Measurements from ENCODE around the gene CLEC18B.
"Not testable (repeated sequence)": the region's sequence is repeated elsewhere in the genome, so short reads cannot be mapped to it uniquely, and the experiment has no call there.

Gene CLEC18B

GRCh38 chr16:74406600-74407361 is 14.5 kb downstream of the CLEC18B start:
- not testable (repeated sequence) for DNase-seq (ENCODE audit: low spot score)

GRCh38 chr16:74404148-74404933 is 16.9 kb downstream of the CLEC18B start:
- not testable (repeated sequence) for DNase-seq (ENCODE audit: low spot score)

GRCh38 chr16:74400238-74400637 is 21.0 kb downstream of the CLEC18B start:
- DNase-seq (ENCODE audit: low spot score), result not testable (repeated sequence)

- not testable (repeated sequence) for DNase-seq (ENCODE audit: low spot score)
Measured at GRCh38 chr16:74398212-74398895, 22.9 kb downstream of the CLEC18B start.

GRCh38 chr16:74396521-74397017 is 24.7 kb downstream of the CLEC18B start:
- peak; percentile 2 for DNase-seq (ENCODE audit: low spot score)

GRCh38 chr16:74394604-74395003 is 26.7 kb downstream of the CLEC18B start:
- DNase-seq (ENCODE audit: low spot score), result not testable (repeated sequence)

GRCh38 chr16:74394131-74394530 is 27.1 kb downstream of the CLEC18B start:
- DNase-seq (ENCODE audit: low spot score), result not testable (repeated sequence)

GRCh38 chr16:74391454-74392050 is 29.7 kb downstream of the CLEC18B start:
- DNase-seq (ENCODE audit: low spot score), result not testable (repeated sequence)

GRCh38 chr16:74382339-74383034 is 38.8 kb downstream of the CLEC18B start:
- not testable (repeated sequence) for DNase-seq (ENCODE audit: low spot score)

- DNase-seq (ENCODE audit: low spot score), result not testable (repeated sequence)
Measured at GRCh38 chr16:74373847-74374184, 47.5 kb downstream of the CLEC18B start.

- DNase-seq (ENCODE audit: low spot score), result no peak
Measured at GRCh38 chr16:74372953-74373846, 48.1 kb downstream of the CLEC18B start.

- DNase-seq (ENCODE audit: low spot score), result no peak
Measured at GRCh38 chr16:74372369-74372768, 48.9 kb downstream of the CLEC18B start.

- DNase-seq (ENCODE audit: low spot score), result not testable (repeated sequence)
Measured at GRCh38 chr16:74370338-74371135, 50.7 kb downstream of the CLEC18B start.

- peak; percentile 96 for DNase-seq (ENCODE audit: low spot score)
Measured at GRCh38 chr16:74368002-74368911, 53.0 kb downstream of the CLEC18B start.

GRCh38 chr16:74367469-74368001 is 53.7 kb downstream of the CLEC18B start:
- DNase-seq (ENCODE audit: low spot score), result peak; percentile 39

GRCh38 chr16:74361646-74362610 is 59.4 kb downstream of the CLEC18B start:
- DNase-seq (ENCODE audit: low spot score), result not testable (repeated sequence)

All from hematopoietic multipotent progenitor cell treated with erythropoietin and hydrocortisone succinate and interleukin-3 and kit ligand, for 15 days (in vitro differentiated cells).